ENCODE data around the gene HTR1B. TPM values are rescaled to one million over a fixed set of nuclear protein-coding genes. Genes with fewer than 3 reads are reported as not detected.

The HTR1B gene, protein sequence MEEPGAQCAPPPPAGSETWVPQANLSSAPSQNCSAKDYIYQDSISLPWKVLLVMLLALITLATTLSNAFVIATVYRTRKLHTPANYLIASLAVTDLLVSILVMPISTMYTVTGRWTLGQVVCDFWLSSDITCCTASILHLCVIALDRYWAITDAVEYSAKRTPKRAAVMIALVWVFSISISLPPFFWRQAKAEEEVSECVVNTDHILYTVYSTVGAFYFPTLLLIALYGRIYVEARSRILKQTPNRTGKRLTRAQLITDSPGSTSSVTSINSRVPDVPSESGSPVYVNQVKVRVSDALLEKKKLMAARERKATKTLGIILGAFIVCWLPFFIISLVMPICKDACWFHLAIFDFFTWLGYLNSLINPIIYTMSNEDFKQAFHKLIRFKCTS
- total RNA-seq, result 1 to 10 TPM; 7.6 to 9.2 TPM
- long read RNA-seq, donor 1, result 0 reads
- long read RNA-seq, donor 2, partial matches to known transcripts, result 0 of 1 reads
- long read RNA-seq, donor 2, other reads (novel, unspliced or antisense), result 1 of 1 reads

GRCh38 chr6:77463308-77463860, at the start of gene HTR1B:
HTR1B (minus strand) TSS chr6:77463491; CDS start chr6:77463403, 88 bp downstream.
- DNase-seq (ENCODE audit: low spot score), result no peak
- intact Hi-C loops (cut with DNase I), result loop anchor here in 1 of 2 donors (10.0 kb wide), 1 partner anchor 1529 kb away; no protein-coding TSS in a partner anchor

GRCh38 chr6:77512554-77512953, 49.3 kb upstream of the HTR1B start:
- DNase-seq (ENCODE audit: low spot score), result no peak
- intact Hi-C loops (cut with DNase I), result no loop called here

DNA sequence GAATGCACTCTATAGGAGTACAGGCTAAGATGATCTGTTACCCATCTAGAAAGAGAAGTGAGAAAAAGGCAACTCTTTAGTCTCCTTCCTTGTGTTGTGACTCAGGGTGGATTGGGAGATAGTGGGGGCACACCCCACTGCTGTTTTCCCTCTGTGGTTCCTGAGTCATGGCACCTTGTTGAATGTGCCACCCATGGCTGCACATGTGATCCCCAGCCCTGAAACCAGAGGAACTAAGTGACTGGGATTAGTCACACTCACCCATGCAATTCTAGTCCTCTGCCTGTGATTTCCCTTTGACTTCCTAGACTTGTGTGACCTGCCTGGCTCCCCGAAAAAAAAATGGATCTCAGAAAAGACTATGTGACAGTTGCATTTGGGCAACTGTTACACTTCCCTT, 48.6 kb upstream of the HTR1B start:
- DNase-seq (ENCODE audit: low spot score), result no peak
- intact Hi-C loops (cut with DNase I), result loop anchor here in 1 of 2 donors (1.0 kb wide), 1 partner anchor 11 kb away; no protein-coding TSS in a partner anchor

DNA sequence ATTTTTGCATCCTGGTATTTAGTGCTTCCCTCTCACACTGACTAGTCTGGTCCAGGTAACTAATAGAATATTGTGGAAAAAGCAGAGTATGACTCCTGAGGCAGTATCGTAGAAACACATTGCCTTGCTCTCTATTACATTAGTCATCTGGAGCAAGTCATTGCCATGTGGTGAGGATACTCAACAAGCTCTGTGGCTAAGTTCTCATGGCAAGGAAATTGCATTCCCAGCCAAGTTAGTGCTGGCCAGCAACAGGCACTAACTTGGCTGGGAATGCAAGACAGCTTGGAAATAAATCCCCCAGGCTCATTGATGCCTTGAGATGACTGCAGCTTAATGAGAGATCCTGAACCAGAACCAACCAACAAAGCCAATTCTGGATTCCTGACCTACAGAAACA, 39.7 kb upstream of the HTR1B start:
- intact Hi-C loops (cut with DNase I), result no loop called here
- no peak for DNase-seq (ENCODE audit: low spot score)

DNA sequence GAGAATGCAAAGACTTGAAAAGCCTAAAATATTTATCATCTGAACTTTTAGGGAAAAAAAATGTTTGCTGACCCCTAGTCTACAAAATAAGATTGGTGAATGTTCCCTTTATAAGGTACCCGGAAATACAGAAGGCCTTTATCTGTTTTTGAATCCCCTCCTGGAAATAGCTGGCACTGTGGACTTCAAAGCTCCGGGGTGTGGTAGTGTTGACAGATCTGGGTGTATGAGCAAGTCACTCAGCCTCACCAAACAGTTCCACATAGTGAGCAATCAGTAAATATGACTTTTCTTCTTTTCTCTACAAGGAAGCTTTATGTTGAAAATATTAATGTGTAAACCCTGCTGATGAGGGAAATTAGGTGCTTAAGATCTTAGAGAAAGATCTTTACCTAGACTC, 29.2 kb upstream of the HTR1B start:
- DNase-seq (ENCODE audit: low spot score), result no peak
- intact Hi-C loops (cut with DNase I), result no loop called here

DNA sequence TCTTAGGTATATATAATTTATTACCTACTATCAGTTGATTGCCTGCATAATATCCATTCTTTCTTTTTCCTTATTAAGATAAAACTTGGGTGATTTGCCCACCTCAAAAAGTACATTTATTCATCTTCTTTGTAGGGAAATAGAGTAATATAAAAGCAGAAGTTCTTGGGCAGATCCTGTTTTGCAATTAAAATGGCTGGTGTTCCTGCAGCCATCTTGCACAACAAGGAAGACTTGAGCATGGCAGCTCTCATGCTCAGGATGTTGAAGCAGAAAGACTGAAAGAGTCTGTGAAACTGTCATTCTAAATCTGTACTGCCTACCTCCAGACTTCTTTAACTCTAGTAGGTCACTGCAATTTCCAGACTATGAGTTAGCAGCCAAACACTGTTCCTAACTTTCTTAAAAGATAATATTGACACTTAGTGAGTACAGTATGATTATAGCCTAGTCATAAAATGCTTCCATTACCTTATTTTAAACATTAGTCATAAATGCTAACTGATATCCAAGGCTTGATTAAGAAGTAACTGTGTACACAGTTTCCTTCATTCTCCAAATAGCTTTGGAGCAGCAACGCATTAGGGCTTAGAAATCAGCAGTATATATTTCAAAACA, 24.6 kb upstream of the HTR1B start:
- DNase-seq (ENCODE audit: low spot score), result no peak
- intact Hi-C loops (cut with DNase I), result no loop called here

- intact Hi-C loops (cut with DNase I), result no loop called here
- DNase-seq (ENCODE audit: low spot score), result no peak
These were observed 19.7 kb upstream of the HTR1B start for GRCh38 chr6:77482981-77483380.

GRCh38 chr6:77474973-77475372, 11.7 kb upstream of the HTR1B start:
- intact Hi-C loops (cut with DNase I), result no loop called here

DNA sequence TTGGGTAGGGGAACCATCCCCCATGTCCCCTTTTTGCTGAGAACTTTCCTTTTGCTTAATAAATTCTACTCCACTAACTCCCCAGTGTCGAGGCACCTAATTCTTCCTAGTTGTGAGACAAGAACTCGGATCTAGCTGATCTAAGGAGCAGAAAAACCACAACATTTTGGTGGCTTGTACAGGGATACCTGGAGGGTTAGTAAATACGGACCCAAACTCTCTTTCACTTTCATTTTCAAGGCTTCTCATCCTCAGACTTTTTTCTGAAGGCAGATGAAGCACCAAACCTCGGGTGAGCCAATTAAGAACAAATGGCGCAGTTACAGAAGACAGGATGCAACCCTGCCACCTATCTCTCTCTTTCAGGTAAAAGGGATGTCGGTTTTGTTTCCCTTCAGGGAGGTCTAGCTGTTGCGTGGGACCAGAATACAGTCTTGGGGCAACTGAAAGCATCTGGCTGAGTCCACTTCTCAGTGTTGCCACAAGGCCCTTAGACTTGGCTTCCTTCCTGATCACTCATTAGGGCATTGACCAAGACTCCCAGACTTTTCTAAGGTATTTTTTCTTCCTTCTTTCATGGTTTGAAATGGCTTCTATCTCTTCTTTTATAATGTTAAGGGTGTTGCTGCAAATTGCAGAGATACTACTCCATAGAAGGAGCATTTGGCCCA, 11.1 kb upstream of the HTR1B start:
- intact Hi-C loops (cut with DNase I), result no loop called here
- no peak for DNase-seq (ENCODE audit: low spot score)

More at GRCh38 chr6:77474973-77475372, 11.7 kb upstream of the HTR1B start:
- DNase-seq (ENCODE audit: low spot score), result no peak

GRCh38 chr6:77470983-77471382, 7.7 kb upstream of the HTR1B start:
- intact Hi-C loops (cut with DNase I), result no loop called here

GRCh38 chr6:77468939-77469338, 5.6 kb upstream of the HTR1B start:
- no peak for DNase-seq (ENCODE audit: low spot score)
- intact Hi-C loops (cut with DNase I), result loop anchor here in 1 of 2 donors (5.0 to 10.0 kb wide), 2 partner anchors 883 to 1534 kb away; no protein-coding TSS in a partner anchor

More at GRCh38 chr6:77470983-77471382, 7.7 kb upstream of the HTR1B start:
- DNase-seq (ENCODE audit: low spot score), result no peak

GRCh38 chr6:77466451-77467437, 3.5 kb upstream of the HTR1B start:
- no peak for DNase-seq (ENCODE audit: low spot score)
- intact Hi-C loops (cut with DNase I), result loop anchor here in 1 of 2 donors (5.0 to 10.0 kb wide), 2 partner anchors 886 to 1532 kb away; no protein-coding TSS in a partner anchor

DNA sequence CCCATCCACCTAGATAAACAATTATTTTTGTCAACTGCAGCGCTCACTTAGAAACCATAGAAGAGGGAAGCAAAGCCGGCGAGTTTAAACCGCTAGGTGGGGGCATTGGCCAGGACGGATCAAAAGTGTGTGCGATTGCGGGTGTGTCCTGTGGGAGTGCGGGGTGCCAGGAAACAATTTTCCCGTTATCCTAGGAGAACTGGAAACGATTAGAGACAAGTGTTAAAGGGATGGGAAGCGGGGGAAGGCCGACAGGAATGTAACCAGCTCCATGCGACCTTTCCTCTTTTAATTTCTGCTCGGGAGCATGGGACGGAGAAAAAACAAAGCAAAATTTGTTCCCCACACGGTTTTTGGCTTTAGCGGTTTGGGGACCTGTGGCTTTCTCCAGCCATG, 2.8 kb upstream of the HTR1B start:
- intact Hi-C loops (cut with DNase I), result loop anchor here in 1 of 2 donors (5.0 to 10.0 kb wide), 2 partner anchors 886 to 1531 kb away; no protein-coding TSS in a partner anchor
- no peak for DNase-seq (ENCODE audit: low spot score)

DNA sequence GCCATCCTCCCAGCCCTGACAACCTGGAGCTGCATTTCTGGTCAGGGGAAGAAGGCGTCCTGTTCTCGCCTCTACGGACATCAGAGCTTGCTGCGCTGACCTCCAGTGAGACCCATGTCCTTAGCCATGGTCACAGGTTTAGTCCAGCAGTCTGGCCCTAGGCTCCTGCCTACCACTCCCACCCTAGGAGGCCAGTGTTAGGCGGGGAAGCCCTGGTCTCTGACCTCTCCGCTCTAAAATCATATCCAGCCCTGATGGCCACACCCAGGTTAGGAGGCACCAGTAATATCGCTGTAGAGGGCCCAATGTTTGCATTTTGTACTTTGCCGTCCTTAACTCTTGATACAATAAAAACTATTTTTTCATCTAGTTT, 1.2 kb upstream of the HTR1B start:
- no peak for DNase-seq (ENCODE audit: low spot score)
- intact Hi-C loops (cut with DNase I), result loop anchor here in 1 of 2 donors (10.0 kb wide), 1 partner anchor 1530 kb away; no protein-coding TSS in a partner anchor

DNA sequence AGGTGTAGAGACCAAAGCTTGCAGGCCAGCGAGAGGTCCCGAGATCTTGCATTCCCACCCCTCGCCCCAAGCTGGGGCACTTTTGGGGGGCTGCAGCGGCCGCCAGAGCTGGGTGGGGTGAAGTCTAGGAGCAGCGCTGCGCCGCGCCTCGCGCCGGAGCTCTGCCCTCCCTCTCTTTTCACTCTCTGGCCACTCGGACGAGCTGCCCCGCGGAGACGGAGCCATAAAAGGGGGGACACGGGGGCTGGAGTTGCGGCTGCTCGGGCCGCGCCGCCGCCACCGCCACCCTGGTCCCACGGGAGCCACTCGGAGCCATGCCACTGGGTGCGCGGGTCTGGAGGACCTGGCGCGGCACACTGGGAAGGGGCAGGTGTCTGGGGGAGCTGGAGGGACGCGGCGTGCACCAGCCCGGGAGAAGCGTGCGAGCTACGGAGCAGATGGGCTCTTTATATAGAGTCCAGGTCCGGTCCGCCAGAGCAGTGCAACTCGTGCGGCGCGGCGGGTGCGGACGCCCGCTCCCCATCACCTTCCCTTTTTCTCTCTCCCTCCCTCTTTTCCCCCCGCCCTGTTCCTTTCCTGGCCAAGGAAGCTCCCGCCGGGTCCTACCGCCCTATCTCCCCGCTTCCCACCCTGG, 687 bp upstream of the HTR1B start:
- DNase-seq (ENCODE audit: low spot score), result no peak
- intact Hi-C loops (cut with DNase I), result loop anchor here in 1 of 2 donors (10.0 kb wide), 1 partner anchor 1529 kb away; no protein-coding TSS in a partner anchor

DNA sequence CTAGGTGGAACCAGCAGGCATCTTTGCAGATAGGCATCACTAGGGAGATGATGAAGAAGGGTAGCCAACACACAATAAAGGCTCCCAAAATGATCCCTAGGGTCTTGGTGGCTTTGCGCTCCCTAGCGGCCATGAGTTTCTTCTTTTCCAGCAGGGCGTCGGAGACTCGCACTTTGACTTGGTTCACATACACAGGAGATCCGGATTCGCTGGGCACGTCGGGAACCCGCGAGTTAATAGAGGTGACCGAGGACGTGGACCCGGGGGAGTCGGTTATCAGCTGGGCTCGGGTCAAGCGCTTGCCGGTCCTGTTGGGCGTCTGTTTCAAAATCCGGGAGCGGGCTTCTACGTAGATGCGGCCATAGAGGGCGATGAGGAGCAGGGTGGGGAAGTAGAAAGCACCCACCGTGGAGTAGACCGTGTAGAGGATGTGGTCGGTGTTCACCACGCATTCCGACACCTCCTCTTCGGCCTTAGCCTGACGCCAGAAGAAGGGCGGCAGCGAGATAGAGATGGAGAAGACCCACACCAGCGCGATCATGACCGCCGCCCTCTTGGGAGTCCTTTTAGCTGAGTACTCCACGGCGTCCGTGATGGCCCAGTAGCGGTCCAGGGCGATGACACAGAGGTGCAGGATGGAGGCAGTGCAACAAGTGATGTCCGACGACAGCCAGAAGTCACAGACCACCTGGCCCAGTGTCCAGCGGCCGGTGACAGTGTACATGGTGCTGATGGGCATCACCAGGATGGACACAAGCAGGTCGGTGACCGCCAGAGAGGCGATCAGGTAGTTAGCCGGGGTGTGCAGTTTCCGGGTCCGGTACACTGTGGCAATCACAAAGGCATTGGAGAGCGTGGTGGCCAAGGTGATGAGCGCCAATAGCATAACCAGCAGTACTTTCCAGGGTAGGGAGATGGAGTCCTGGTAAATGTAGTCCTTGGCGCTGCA, 658 bp downstream of the HTR1B start:
- intact Hi-C loops (cut with DNase I), result loop anchor here in 1 of 2 donors (10.0 kb wide), 1 partner anchor 1528 kb away; no protein-coding TSS in a partner anchor
- DNase-seq (ENCODE audit: low spot score), result no peak
